Dedifferentiated amniotic fluid mesenchymal stem cell (primary cell): Measurements from ENCODE around the gene LGR6.
"Not testable (repeated sequence)": the region's sequence is repeated elsewhere in the genome, so short reads cannot be mapped to it uniquely, and the experiment has no call there.

ENCODE experiments used
- DNase-seq: peaks from one replicate; pipeline ENCODE4 v3.0.0-alpha.2; 2016; ENCODE audit errors: extremely low spot score

The LGR6 gene

GRCh38 chr1:202176949-202177927 is 16.4 kb upstream of the LGR6 start:
- no peak for DNase-seq

DNA sequence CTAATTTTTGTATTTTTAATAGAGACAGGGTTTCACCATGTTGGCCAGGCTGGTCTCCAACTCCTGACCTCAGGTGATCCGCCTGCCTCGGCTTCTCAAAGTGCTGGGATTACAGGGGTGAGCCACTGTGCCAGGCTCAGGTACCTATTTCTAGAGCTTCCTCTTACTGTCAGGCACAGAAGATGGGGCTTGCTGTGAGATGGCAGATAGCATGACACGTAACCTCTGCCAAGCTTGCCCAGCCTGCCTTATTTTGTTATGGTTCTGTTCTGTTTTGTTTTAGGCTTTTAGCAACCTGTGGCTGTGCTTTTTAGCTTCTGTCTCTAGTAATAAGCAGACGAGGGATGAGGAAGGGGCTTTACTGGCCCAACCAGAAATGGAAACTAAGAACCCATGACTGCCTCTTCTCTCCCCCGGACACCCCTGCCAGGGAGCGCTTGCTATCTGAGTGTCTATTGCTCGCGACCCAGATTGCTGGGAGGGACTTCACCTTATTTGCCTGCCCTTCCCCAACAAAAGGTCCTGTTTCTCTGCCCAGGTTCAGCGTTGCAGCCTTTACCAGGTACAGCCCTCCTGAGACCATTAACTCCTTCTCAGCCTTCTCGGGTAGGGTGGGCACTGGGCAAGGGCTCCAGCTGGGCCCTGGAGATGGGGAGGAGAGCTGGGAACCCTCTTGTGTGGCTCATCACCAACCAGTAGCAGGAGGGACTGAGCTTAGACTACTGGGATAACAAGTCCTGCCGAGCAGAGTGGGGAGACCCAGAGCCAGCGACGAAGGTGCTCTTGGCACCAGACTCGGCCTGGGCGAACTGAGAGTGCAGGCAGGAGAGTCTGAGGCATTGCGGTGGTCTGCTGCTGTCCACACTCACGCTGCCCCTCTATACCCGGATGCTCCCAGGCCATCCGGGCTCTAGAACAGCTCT is 13.5 kb upstream of the LGR6 start:
- no peak for DNase-seq

DNA sequence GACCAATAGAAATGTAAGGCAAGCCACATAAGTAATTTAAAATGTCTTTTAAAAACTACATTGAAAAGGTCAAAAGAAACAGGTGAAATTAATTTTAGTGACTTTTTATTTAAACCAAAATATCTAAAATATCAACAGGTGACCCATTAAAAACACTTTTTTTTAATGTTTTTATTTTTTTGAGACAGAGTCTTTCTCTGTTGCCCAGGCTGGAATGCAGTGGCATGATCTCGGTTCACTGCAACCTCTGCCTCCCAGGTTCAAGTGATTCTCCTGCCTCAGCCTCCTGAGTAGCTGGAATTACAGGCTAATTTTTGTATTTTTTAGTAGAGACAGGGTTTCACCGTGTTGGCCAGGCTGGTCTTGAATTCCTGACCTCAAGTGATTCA is 12.9 kb upstream of the LGR6 start:
- not testable (repeated sequence) for DNase-seq

GRCh38 chr1:202181586-202181985 is 12.0 kb upstream of the LGR6 start:
- no peak for DNase-seq

DNA sequence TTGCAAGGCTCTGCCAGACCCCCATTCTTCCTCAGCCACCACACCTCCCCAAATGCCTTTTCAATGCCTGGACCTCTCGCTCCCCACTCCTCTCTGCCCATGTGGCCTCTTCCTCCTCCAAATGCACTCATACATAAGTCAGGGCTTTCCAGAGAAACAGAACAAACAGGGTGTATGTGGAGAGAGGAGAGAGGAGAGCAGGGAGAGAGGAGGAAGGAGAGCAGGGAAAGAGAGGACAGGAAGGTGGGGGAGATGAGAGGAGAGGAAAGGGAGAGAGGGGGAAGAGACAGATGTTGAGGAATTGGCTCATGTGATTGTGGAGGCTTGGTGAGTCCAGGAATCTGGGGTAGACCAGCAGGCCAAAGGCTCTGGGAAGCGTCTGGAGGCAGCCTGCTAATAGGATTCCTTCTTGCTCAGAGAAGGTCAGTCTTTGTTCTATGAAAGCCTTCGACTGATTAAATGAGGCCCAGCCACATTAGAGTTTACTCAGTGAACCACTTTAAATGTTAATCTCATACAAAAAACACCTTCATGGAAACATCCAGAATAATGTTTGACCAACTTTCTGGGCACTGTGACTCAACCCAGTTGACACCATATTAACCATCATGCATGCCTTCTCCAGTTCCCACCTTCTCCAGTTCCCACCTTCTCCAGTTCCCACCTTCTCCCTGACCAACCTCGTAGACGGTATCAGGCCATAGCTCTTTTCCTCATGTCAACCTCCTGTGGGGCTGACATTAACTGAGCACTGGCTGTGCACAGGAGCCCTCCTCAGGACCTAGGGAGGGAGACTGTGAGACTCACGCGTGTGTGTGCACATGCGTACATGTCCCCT is 11.3 kb upstream of the LGR6 start:
- DNase-seq = no peak

- peak; percentile 80 for DNase-seq
Observed at GRCh38 chr1:202184750-202185460, 8.7 kb upstream of the LGR6 start.

DNA sequence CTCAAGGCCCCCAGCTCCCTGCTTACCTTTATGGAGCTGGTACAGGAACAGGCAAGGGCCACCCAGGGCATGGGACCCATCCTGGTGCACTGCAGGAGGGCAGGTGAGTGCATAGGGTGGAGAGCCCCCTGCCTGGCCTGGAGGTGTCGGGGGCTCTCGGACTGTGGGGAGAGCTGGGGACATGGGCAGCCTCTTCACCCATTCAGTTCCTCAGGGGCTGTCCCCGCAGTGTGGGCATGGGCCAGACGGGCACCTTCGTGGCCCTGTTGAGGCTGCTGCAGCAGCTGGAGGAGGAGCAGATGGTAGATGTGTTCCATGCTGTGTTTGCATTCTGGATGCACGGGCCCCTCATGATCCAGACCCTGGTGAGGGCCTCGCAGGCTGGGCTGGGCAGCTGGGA is 7.3 kb upstream of the LGR6 start:
- no peak for DNase-seq

GRCh38 chr1:202187041-202187671 is 6.4 kb upstream of the LGR6 start:
- DNase-seq = no peak

- DNase-seq = no peak
Observed at GRCh38 chr1:202187697-202188407, 5.7 kb upstream of the LGR6 start.

DNA sequence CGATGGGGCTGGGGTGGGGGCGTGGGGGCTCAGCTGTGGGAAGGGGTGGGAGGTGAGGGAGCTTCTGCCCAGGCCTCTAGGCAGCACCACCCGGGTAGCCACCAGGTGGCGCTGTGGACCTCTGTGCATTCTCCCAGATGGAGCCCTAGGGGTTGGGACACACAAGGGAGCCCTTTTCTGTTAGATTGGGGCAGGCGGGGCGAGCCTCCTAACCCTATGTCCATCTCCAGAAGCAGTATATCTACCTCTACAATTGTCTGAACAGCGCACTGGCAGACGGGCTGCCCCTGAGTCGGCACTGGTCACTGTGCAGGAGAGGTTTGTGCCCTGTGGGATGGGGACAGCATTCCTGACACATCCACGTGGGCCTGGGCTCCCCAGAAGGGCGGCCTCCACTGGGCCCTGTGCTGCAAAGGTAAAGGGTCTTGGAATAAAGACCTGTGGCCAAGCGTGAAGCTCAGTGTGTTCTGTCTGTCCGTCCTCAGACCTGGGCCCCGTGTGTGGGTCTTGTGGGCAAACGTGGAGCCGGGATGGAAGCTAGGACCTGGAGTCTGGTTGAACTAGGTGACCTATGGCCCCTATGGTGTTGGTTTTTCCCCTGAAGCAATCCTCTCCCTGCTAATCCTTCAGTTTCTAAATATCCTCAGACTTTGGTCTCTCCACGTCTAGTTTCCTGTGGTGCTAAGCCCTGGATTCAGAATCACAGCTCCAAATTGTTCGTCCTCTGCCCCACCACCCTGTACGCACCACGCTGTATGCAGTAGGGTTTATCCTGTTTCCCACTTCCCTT is 4.4 kb upstream of the LGR6 start:
- peak; percentile 51 for DNase-seq

DNA sequence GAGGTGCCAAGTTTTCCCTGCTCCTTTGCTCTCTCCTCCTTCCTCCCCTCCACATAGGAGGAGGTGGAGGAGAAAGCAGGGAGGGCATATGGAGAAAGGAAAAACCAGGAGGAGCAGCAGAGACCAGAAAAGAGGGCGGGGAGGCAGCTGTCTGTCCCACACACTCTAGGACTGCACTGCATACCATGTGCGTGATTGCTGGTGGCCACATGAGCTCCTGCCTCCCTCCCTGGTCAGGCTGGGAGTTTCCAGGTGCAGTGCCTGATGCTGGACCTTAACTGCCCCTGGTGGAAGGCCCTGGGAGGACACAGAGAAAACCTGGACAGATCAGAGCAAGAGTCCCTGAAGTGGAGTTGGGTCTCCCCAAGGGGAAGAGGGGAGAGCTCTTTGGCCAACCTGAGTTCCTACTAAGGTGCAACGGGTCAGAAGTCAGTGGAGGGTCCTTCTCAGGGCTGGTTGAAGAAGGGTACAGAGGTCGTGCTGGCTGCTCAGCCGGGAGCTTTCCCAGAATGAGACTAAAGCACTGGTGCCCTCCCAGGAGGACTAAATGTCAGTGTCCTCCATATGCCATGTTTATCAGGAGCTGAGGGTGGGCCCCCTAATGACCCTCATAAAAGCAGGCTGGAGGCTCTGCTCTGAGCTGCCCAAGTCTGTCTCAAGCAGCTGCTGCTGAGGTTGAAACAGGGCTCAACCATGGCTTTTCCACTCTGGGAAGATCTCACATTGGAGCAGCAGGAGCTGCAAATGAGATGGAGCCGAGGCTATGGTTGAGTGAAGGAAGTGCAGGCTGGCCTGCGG is 3.5 kb upstream of the LGR6 start:
- no peak for DNase-seq

DNA sequence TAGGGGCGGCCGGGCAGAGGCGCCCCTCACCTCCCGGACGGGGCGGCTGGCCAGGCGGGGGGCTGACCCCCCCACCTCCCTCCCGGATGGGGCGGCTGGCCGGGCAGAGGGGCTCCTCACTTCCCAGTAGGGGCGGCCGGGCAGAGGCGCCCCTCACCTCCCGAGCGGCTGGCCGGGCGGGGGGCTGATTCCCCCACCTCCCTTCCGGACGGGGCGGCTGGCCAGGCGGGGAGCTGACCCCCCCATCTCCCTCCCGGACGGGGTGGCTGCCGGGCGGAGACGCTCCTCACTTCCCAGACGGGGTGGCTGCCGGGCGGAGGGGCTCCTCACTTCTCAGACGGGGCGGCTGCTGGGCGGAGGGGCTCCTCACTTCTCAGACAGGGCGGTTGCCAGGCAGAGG is 2.2 kb upstream of the LGR6 start:
- DNase-seq = not testable (repeated sequence)

- no peak for DNase-seq
Observed at GRCh38 chr1:202192770-202193613, 607 bp upstream of the LGR6 start.

DNA sequence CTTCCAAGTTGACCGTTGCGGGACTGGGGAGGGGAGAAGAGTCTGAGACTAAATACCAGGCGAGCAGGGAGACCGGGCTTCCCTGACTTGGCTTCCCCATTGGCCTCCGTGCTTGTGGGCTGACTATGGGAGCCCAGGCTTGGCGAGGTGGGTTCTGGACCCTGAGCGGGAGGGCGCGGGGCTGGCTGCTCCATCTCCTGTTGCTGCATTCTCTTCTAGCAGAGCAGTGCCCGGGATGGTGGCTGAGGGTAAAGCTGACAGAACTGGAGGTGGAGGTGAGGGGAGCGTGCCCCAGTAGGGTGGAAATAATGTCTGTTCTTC is 689 bp downstream of the LGR6 start:
- no peak for DNase-seq

DNA sequence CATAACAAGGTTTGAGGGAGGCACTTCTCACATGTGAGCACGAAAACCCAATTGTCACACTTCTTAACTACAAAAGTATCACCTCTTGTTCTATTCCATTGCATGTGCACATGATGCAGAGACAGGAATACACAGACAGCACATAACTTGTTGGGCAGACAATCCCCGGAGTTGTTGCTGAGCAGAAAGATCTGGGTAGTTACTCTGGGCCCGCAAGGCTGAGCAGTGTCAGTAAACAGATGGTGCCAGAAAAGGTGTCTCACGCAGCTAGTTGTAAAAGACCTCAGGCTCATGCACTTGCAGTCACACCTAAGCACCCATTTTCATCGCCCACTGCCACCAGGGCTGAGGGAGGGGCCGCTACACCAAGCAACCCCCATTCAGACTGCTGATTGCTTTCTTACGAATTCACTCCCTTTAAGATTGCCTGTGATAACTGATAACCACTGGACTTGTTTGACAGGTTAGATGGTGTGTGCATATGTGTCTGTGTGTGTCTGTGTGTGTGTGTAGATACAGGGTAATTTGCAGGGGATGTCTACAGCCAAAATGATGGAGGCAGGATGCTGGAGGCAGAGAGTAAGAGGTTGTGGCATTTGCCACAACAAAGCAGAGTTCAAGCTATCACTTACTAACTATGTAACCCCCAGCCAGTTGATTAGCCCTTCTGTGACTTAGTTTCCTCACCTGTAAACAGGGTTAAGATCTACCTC is 4.2 kb downstream of the LGR6 start:
- no peak for DNase-seq

- DNase-seq = no peak
Observed at GRCh38 chr1:202198366-202198724, 4.7 kb downstream of the LGR6 start.
